HCT116 (cell line): Measurements from ENCODE around the gene LYRM1. TPM values are rescaled to one million over a fixed set of nuclear protein-coding genes. Genes with fewer than 3 reads are reported as not detected.

Experiments
- ATAC-seq: fragments of 200-7000 bp; cut with Tn5 transposase; 2 replicates; pipeline ENCODE4 v1.9.1; 2020; ENCODE audit warnings: mild to moderate bottlenecking, moderate library complexity
- BruUV-seq: library from RNA; stranded (reverse); fragments of 400-500 nt; replicated peaks from 2 replicates; lab custom pipeline; 2021; lab: Mats Ljungman, UMichigan
- CTCF ChIA-PET: fragments of 300-600 bp; sonication (Branson Sonifier 250); formaldehyde crosslinking; loops from one replicate; lab custom pipeline; 2021; ENCODE audit warnings: antibody characterized with exemption; lab: Charles Lee
- POLR2A ChIA-PET: fragments of 300-600, 350-600 bp; sonication (Branson Sonifier 250); formaldehyde crosslinking; loops from one replicate; lab custom pipeline; 2021; ENCODE audit warnings: antibody characterized with exemption; lab: Charles Lee
- RAD21 ChIA-PET, 2 experiments: fragments of 300-600 bp; sonication (Branson Sonifier 250); formaldehyde crosslinking; loops; one replicate each; lab custom pipeline; 2023; ENCODE audit warnings: low total read pairs in 2 of 2; ENCODE audit not compliant: uncharacterized antibody in 2 of 2, unreplicated experiment in 2 of 2, low non-redundant PET in 1 of 2; lab: Charles Lee
- DNase-seq: peaks from one replicate; pipeline ENCODE4 v3.0.0-alpha.2; 2010; ENCODE audit warnings: low read depth, low spot score
- H2AFZ ChIP-seq: fragments of 200-600 bp; shearing (Covaris generic), sonication (generic); 2 replicates; pipeline ENCODE4 v1.6.1; 2017; ENCODE audit warnings: low read depth, mixed run types, mixed read lengths, antibody characterized with exemption, low read length; ENCODE audit not compliant: poor library complexity, severe bottlenecking
- H3K27ac ChIP-seq: 2 replicates; pipeline ENCODE4 v1.5.1; 2012; ENCODE audit warnings: low read depth, low read length
- H3K27me3 ChIP-seq: fragments of 200-600 bp; sonication (generic); 2 replicates; pipeline ENCODE4 v1.6.1; 2016; ENCODE audit warnings: mixed run types, low read length, mixed read lengths; ENCODE audit not compliant: insufficient read depth
- H3K36me3 ChIP-seq, 2 experiments: fragments of 200-500 bp in 1 of 2; fragments of 200-600 bp in 1 of 2; sonication (Bioruptor generic) in 1 of 2; sonication (generic) in 1 of 2; 2 replicates each; pipeline versions ENCODE4 v1.5.1 to v1.6.1; 2014 to 2016; ENCODE audit warnings: low read length in 2 of 2, inconsistent platforms in 1 of 2, mixed read lengths in 1 of 2, mixed run types in 1 of 2; ENCODE audit not compliant: insufficient read depth in 2 of 2, control insufficient read depth in 1 of 2
- H3K4me1 ChIP-seq, 2 experiments: fragments of 200-600 bp in 1 of 2; sonication (generic) in 1 of 2; 2 replicates each; pipeline versions ENCODE4 v1.5.1 to v1.6.1; 2012 to 2017; ENCODE audit warnings: low read length in 2 of 2, inconsistent platforms in 1 of 2, mild to moderate bottlenecking in 1 of 2, mixed read lengths in 1 of 2, mixed run types in 1 of 2, moderate library complexity in 1 of 2; ENCODE audit not compliant: insufficient read depth in 2 of 2, control insufficient read depth in 1 of 2
- H3K4me2 ChIP-seq: fragments of 200-600 bp; sonication (generic); 2 replicates; pipeline ENCODE4 v1.6.1; 2017; ENCODE audit warnings: mixed run types, low read length, mixed read lengths
- H3K4me3 ChIP-seq, 2 experiments: fragments of 200-600 bp in 1 of 2; sonication (generic) in 1 of 2; replicated peaks in 1 of 2; 2 replicates each; pipeline ENCODE4 v1.5.1; 2011 to 2016; ENCODE audit warnings: low read length in 2 of 2, control low read depth in 1 of 2, low read depth in 1 of 2, mild to moderate bottlenecking in 1 of 2, mixed read lengths in 1 of 2, mixed run types in 1 of 2
- H3K79me2 ChIP-seq: fragments of 200-600 bp; sonication (generic); 2 replicates; pipeline ENCODE4 v1.6.1; 2017; ENCODE audit warnings: mild to moderate bottlenecking, mixed run types, low read length, moderate library complexity, mixed read lengths; ENCODE audit not compliant: insufficient read depth
- H3K9ac ChIP-seq: fragments of 200-600 bp; sonication (generic); 2 replicates; pipeline ENCODE4 v1.6.1; 2016; ENCODE audit warnings: low read length, mixed read lengths
- H3K9me2 ChIP-seq: fragments of 200-600 bp; sonication (generic), shearing (Covaris generic); 2 replicates; pipeline ENCODE4 v1.6.1; 2017; ENCODE audit warnings: mixed run types, mild to moderate bottlenecking, moderate library complexity; ENCODE audit not compliant: insufficient read depth
- H3K9me3 ChIP-seq, 2 experiments: fragments of 200-500 bp in 1 of 2; fragments of 200-600 bp in 1 of 2; sonication (Bioruptor generic) in 1 of 2; sonication (generic) in 1 of 2; 2 replicates each; pipeline ENCODE4 v1.6.1; 2014 to 2017; ENCODE audit warnings: low read length in 2 of 2, mixed read lengths in 2 of 2, inconsistent platforms in 1 of 2, low read depth in 1 of 2, mild to moderate bottlenecking in 1 of 2, mixed run types in 1 of 2, moderate library complexity in 1 of 2; ENCODE audit not compliant: control insufficient read depth in 1 of 2, insufficient read depth in 1 of 2
- H4K20me1 ChIP-seq: fragments of 200-600 bp; sonication (generic), shearing (Covaris generic); 2 replicates; pipeline ENCODE4 v1.6.1; 2017; ENCODE audit warnings: mixed run types, mild to moderate bottlenecking, moderate library complexity; ENCODE audit not compliant: insufficient read depth
- CBX3 ChIP-seq: IDR thresholded peaks from 2 replicates; pipeline ENCODE4 v1.6.1; 2012; ENCODE audit warnings: low read depth
- EGR1 ChIP-seq: IDR thresholded peaks from 2 replicates; pipeline ENCODE4 v1.6.1; 2012; ENCODE audit warnings: low read depth
- ELF1 ChIP-seq: IDR thresholded peaks from 2 replicates; pipeline ENCODE4 v1.6.1; 2012; ENCODE audit warnings: low read depth, borderline replicate concordance
- FOSL1 ChIP-seq: IDR thresholded peaks from 2 replicates; pipeline ENCODE4 v1.6.1; 2012; ENCODE audit warnings: low read depth
- JUND ChIP-seq: IDR thresholded peaks from 2 replicates; pipeline ENCODE4 v1.6.1; 2012
- POLR2A ChIP-seq: IDR thresholded peaks from 2 replicates; pipeline ENCODE4 v1.7.0; 2011; ENCODE audit warnings: borderline replicate concordance; ENCODE audit not compliant: insufficient read depth, insufficient read length; ENCODE audit errors: extremely low read depth
- POLR2AphosphoS5 ChIP-seq: IDR thresholded peaks from 2 replicates; pipeline ENCODE4 v1.6.1; 2011; ENCODE audit warnings: mild to moderate bottlenecking, low read depth, low read length, moderate library complexity
- RAD21 ChIP-seq: IDR thresholded peaks from 2 replicates; pipeline ENCODE4 v1.6.1; 2012; ENCODE audit warnings: low read depth, mild to moderate bottlenecking
- SIN3A ChIP-seq: IDR thresholded peaks from 2 replicates; pipeline ENCODE4 v1.6.1; 2012; ENCODE audit warnings: low read depth
- SRF ChIP-seq: IDR thresholded peaks from 2 replicates; pipeline ENCODE4 v1.6.1; 2012; ENCODE audit warnings: low read depth
- TCF7L2 ChIP-seq: IDR thresholded peaks from 2 replicates; pipeline ENCODE4 v1.7.0; 2011; ENCODE audit warnings: borderline replicate concordance, inconsistent platforms; ENCODE audit not compliant: insufficient read depth, insufficient read length; ENCODE audit errors: extremely low read depth
- YY1 ChIP-seq: IDR thresholded peaks from 2 replicates; pipeline ENCODE4 v1.6.1; 2011; ENCODE audit warnings: low read length, low read depth, moderate library complexity, mild to moderate bottlenecking; ENCODE audit not compliant: insufficient replicate concordance; ENCODE audit errors: extremely low read depth
- ZBTB33 ChIP-seq: IDR thresholded peaks from 2 replicates; pipeline ENCODE4 v1.6.1; 2011; ENCODE audit warnings: mild to moderate bottlenecking, low read length, moderate library complexity; ENCODE audit not compliant: insufficient replicate concordance; ENCODE audit errors: extremely low read depth
- ZFX ChIP-seq: fragments of 450-650 bp; IDR thresholded peaks from 2 replicates; pipeline ENCODE4 v1.6.1; 2017
- ZNF274 ChIP-seq: fragments of 200-500 bp; sonication (Bioruptor generic); IDR thresholded peaks from 2 replicates; pipeline ENCODE4 v1.6.1; 2014; ENCODE audit warnings: mild to moderate bottlenecking, low read depth, low read length, inconsistent platforms
- intact Hi-C: fragments of 100-400 bp; cut with micrococcal nuclease; formaldehyde crosslinking; loops from 2 replicates; pipeline ENCODE4 v1.10.0; 2022
- total RNA-seq: library from RNA; stranded (reverse); gene quantifications from one replicate; pipeline ENCODE4 v1.2.1, GENCODE V29; 2021; ENCODE audit not compliant: unreplicated experiment
- TF ChIP-seq, protein P1 (sequence below): IDR thresholded peaks from 2 replicates; pipeline ENCODE4 v1.6.1; 2012
- TF ChIP-seq, protein P2 (sequence below): IDR thresholded peaks from 2 replicates; pipeline ENCODE4 v1.6.1; 2012

The LYRM1 gene
- total RNA-seq, 1 experiment from 2014 or later: 26.7 TPM

DNA sequence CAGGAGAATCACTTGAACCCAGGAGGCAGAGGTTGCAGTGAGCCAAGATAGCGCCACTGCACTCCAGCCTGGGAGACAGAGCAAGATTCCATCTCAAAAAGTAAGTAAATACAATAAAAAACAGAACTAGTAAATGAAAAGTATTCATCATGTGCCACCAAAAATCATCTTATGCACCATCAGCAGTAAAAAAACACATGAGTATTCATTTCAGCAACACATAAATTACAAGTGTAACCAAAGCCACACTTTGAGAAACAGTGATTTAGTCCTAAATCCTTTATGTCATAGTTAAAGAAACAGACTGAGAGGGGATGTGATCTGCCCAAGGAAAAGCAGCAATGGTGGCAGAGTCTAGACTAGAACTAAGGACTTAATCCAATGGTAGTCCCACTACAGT is 13.4 kb upstream of the LYRM1 start:
- Histone ChIP-seq H2AFZ (no peak overlapping the region), H3K79me2 (peaks cover 73% of the 10 kb centered on the region), H3K9me2 (no peaks in the 10 kb centered on the region), H3K4me3 (no peak overlapping the region), H3K36me3 (no peaks in the 10 kb centered on the region), H3K27ac (no peak overlapping the region), H3K9me3 (no peaks in the 10 kb centered on the region), H3K9ac (no peak overlapping the region), H3K4me1 (peaks cover 3 to 9% of the 10 kb centered on the region in 2 experiments; a peak in 3 of 4 replicates), H4K20me1 (no peaks in the 10 kb centered on the region), H3K27me3 (no peaks in the 10 kb centered on the region), H3K4me2 (no peak overlapping the region)
- no TSS peak for BruUV-seq
- no peak for DNase-seq
- ChIA-PET CTCF (no interaction called here), RAD21 (no interaction called here), POLR2A (no interaction called here)
- TF ChIP-seq, protein P1, sequence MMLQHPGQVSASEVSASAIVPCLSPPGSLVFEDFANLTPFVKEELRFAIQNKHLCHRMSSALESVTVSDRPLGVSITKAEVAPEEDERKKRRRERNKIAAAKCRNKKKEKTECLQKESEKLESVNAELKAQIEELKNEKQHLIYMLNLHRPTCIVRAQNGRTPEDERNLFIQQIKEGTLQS: no peak
- TF ChIP-seq YY1: no peak
- no peak for TF ChIP-seq ZBTB33
- TF ChIP-seq FOSL1: no peak
- no peak for TF ChIP-seq JUND
- no peak for TF ChIP-seq SIN3A
- TF ChIP-seq POLR2A: no peak
- TF ChIP-seq RAD21: no peak
- no peak for TF ChIP-seq ZNF274
- TF ChIP-seq SRF: no peak
- TF ChIP-seq EGR1: no peak
- no peak for TF ChIP-seq TCF7L2
- no peak for TF ChIP-seq ELF1
- TF ChIP-seq ZFX: no peak
- TF ChIP-seq, protein P2, sequence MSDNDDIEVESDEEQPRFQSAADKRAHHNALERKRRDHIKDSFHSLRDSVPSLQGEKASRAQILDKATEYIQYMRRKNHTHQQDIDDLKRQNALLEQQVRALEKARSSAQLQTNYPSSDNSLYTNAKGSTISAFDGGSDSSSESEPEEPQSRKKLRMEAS: no peak
- no peak for TF ChIP-seq POLR2AphosphoS5
- TF ChIP-seq CBX3: no peak
- intact Hi-C loops: no loop called here
- no peak for ATAC-seq
